HG03175 (cell line): ENCODE data around the gene STOML1.

Experiments
- ATAC-seq: cut with Tn5 transposase; IDR thresholded peaks from one replicate; pipeline ENCODE4 v1.9.1; 2021; ENCODE audit warnings: mild to moderate bottlenecking, moderate library complexity; ENCODE audit not compliant: unreplicated experiment

Gene STOML1

DNA sequence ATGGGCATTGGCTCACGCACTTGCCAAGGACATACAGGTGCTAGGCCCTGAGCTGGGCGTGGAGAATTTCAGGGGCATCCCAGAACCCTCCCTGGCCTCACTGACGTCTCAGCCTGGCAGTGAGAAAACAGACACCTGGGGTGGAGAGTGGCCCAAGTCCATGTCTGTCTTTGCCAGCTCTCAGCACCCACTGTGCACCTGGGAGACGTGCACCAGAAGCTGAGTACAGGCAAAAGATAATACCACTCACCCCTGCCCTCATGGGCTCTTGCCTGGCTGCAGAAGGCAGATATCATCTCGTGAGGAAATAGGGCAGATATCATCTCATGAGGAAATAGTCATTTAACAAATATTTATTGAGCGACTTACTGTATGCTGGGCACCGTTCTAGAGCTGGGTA lies 57.8 kb downstream of the STOML1 start:
- no peak for ATAC-seq

DNA sequence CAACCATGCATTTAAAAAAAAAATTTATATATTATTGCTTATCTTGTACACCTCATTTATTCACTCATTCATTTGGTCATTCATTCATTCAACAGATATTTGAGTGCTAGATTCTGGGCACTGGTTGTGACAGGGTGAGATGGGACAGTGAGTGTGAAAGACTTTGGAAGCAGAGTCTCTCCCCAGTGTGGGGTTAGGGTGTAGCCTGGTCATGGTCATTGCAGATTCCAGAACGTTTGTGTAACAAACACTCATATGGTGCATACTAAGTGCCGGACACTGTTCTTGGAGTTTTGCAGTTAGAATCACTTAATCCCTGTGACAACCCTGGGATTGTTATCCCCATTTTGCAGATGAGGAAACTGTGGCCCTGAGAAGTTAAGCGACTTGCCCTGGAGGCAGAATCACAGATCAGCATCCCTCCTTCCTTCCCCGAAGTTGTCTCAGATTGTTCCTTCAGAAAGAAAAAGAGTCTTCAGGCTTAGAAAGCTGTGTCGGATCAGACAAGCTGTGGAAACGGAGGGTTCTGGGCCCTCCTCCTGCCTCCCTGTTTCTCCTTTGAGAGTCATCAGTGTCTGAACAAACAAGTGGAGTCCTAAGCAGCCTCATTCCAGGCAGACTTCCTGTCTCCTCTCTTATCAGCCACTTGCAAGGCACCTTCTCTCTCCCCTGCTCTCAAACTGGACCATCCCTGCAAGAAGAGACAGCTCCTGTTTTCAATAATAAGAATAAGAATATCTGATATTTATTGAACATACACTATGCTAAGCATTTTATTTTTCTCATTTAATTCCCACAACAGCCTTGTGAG lies 59.5 kb downstream of the STOML1 start:
- ATAC-seq = no peak

DNA sequence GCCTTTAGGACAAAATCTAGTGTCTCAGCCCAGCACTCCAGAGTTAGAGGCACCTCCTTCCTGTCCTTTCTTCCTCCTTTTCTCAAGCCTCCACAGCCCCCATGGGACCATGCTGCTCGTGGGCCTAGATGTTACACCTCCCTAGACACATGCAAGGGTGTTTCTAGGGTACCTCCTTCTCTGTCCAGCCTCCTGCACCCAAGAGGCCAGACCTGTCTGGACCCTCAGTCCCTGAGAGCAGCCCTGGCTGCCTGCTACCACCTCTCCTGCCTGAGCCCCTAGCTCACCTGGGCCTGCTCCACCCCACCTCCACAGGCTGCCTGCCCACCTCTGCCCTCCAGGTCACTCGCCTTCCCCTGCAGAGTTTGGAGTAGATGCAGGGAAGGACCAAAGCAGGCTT lies 60.7 kb downstream of the STOML1 start:
- ATAC-seq = no peak

DNA sequence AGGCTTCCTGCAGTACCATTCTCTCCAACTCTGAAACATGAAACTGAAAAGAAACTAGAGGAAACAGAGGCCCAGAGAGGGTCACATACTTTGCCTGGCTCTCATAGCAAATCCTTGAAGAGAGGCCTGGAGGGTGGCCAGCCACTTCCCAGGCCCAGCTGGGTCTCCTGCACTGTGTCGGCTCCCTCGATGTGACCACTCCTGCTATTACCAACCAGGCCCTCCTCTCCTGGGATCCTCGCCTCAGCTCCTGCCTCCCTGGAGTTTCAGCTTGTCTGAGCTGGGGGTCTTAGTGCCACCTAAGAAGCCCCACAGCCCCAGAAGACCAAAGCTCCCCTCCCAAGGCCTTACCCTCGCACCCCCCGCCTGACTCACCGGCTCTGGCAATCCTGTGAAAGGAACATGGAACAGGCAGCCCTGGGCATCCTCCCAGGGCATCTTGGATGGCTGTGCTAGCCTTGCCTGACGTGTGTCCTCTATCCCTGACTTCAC lies 61.3 kb downstream of the STOML1 start:
- ATAC-seq = no peak

DNA sequence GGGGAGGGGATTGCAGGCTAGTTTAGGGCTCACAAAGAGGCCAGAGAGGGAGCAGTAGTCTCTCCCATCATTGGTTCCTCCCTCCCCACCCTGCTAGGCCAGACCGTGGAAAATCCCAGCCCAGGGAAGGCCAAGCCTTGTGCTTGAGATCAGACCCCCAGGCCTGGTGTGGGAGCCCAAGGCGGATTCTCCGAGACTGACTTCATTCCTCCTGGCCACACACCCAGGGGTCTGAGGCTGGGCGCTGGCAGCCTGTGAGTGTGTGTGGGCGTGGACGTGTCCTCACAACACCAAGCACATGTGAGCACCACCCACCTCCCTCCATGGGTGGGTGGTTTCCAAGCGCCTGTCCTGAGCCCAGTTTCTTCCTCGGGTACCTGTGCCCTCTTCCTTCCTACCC lies 61.7 kb downstream of the STOML1 start:
- no peak for ATAC-seq

DNA sequence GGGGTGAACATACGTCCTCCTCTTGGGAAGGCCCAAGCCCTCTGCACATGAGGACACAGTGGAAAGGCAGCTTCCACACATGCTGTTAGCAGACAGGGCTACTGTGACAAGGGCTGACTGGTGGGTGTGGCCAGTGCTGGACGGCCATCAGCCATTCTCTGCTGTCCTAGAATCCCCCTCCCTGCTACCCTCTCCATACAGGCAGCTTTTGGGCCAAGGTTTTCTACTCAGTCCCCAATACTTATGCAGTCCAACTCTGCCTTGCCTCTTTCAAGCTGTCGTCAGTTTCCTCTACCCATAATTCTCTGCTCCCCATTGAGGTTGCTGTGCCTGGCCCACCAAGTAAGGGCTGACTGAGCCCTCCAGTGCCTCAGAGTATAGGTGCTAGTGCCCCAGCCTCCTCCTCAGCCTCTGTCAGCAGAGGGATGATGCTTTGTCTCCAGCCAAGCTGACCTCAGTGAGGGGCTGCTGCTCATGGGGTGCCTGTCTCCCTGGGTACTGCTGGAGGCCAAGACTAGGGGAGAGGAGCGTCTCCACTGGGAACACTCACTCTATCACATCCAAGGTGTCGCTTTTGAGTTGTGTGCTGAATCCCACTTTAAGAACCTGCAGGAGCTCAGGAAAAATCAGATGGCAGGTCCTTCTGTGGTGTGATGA lies 63.0 kb downstream of the STOML1 start:
- no peak for ATAC-seq
